ENCODE measurements around the gene SIK3.

- no peak for TF ChIP-seq CTCF (conservative IDR thresholded peaks at IDR 0.05; ENCODE audit: low read depth in 2 of 2)
- no peak for TF ChIP-seq REST (IDR thresholded peaks at IDR 0.05; ENCODE audit: unreplicated experiment)
- no peak for TF ChIP-seq NANOG (IDR thresholded peaks at IDR 0.05; ENCODE audit: borderline replicate concordance)
- TF ChIP-seq EZH2phosphoT487 (IDR thresholded peaks at IDR 0.05; ENCODE audit: unreplicated experiment): no peak
- no peak for TF ChIP-seq EZH2 (IDR thresholded peaks at IDR 0.05; ENCODE audit: low read depth, unreplicated experiment)
- no peak for TF ChIP-seq JUNB (IDR thresholded peaks at IDR 0.05; ENCODE audit: unreplicated experiment)
- TF ChIP-seq POLR2AphosphoS5 (IDR thresholded peaks at IDR 0.05; ENCODE audit: low read depth): no peak
Measured at GRCh38 chr11:116842117-116842516, 256.1 kb downstream of the SIK3 start.

Data from GM23338 (cell line).